Caco-2 (cell line): Measurements from ENCODE around the gene FNDC3A. TPM values are rescaled to one million over a fixed set of nuclear protein-coding genes. Genes with fewer than 3 reads are reported as not detected.

Experiments used
- BruUV-seq: library from RNA; stranded (reverse); fragments of 400-500 nt; replicated peaks from 2 replicates; lab custom pipeline; 2021; lab: Mats Ljungman, UMichigan
- CTCF ChIA-PET: fragments of 300-600 bp; sonication (Branson Sonifier 250); formaldehyde crosslinking; loops from one replicate; lab custom pipeline; 2022; ENCODE audit warnings: antibody characterized with exemption; lab: Charles Lee
- POLR2A ChIA-PET: fragments of 300-600 bp; sonication (Branson Sonifier 250); formaldehyde crosslinking; loops from one replicate; lab custom pipeline; 2022; ENCODE audit warnings: antibody characterized with exemption; lab: Charles Lee
- DNase-seq, 2 experiments: peaks; one replicate each; pipeline versions ENCODE4 v3.0.0 to v3.0.0-alpha.2; 2020 to 2022
- H3K27me3 ChIP-seq: replicated peaks from 2 replicates; pipeline ENCODE4 v1.6.0; 2011; ENCODE audit warnings: low read length; ENCODE audit not compliant: control insufficient read depth, insufficient read depth
- H3K36me3 ChIP-seq: 2 replicates; pipeline ENCODE4 v1.5.1; 2011; ENCODE audit warnings: low read length; ENCODE audit not compliant: control insufficient read depth, insufficient read depth
- H3K4me1 ChIP-seq: fragments of 250-450 bp; sonication (Bioruptor Pico); 2 replicates; pipeline ENCODE4 v1.5.1; 2020; ENCODE audit warnings: mild to moderate bottlenecking
- H3K4me3 ChIP-seq: 2 replicates; pipeline ENCODE4 v1.5.1; 2011; ENCODE audit warnings: low read depth, mild to moderate bottlenecking, control low read depth, low read length
- H3K9me3 ChIP-seq: fragments of 250-450 bp; sonication (Bioruptor Pico); 2 replicates; pipeline ENCODE4 v1.5.1; 2020; ENCODE audit warnings: mild to moderate bottlenecking, moderate library complexity
- H3K27ac Mint-ChIP-seq: one replicate; pipeline ENCODE4 v1.8.0; 2022; ENCODE audit warnings: mixed read lengths; ENCODE audit not compliant: unreplicated experiment
- H3K27me3 Mint-ChIP-seq: one replicate; pipeline ENCODE4 v1.8.0; 2022; ENCODE audit warnings: mixed read lengths; ENCODE audit not compliant: insufficient read depth, unreplicated experiment
- H3K36me3 Mint-ChIP-seq: one replicate; pipeline ENCODE4 v1.8.0; 2022; ENCODE audit warnings: mild to moderate bottlenecking, mixed read lengths; ENCODE audit not compliant: insufficient read depth, unreplicated experiment
- H3K4me1 Mint-ChIP-seq: one replicate; pipeline ENCODE4 v1.8.0; 2022; ENCODE audit warnings: low read depth, mixed read lengths; ENCODE audit not compliant: unreplicated experiment
- H3K4me3 Mint-ChIP-seq: one replicate; pipeline ENCODE4 v1.8.0; 2022; ENCODE audit warnings: mild to moderate bottlenecking, moderate library complexity, mixed read lengths; ENCODE audit not compliant: unreplicated experiment
- H3K9me3 Mint-ChIP-seq: one replicate; pipeline ENCODE4 v1.8.0; 2022; ENCODE audit warnings: mixed read lengths; ENCODE audit not compliant: unreplicated experiment
- CTCF ChIP-seq, 2 experiments: fragments of 200-600 bp in 1 of 2; IDR thresholded peaks; 1 replicate in 1 of 2; 2 replicates in 1 of 2; pipeline versions ENCODE4 v1.5.1 to v1.8.0; 2011 to 2022; ENCODE audit warnings: antibody characterized with exemption in 1 of 2, control low read depth in 1 of 2, inconsistent platforms in 1 of 2, low read depth in 1 of 2, low read length in 1 of 2, mild to moderate bottlenecking in 1 of 2, moderate library complexity in 1 of 2; ENCODE audit not compliant: insufficient read depth in 1 of 2, severe bottlenecking in 1 of 2, unreplicated experiment in 1 of 2
- intact Hi-C: fragments of 100-400 bp; cut with micrococcal nuclease; formaldehyde crosslinking; loops from one replicate; pipeline ENCODE4 v1.10.0; 2022; ENCODE audit not compliant: unreplicated experiment
- total RNA-seq: library from RNA; stranded (reverse); gene quantifications from 2 replicates; pipeline ENCODE4 v1.2.3, GENCODE V29; 2022

FNDC3A gene
- total RNA-seq, 1 experiment from 2014 or later = 32.5 TPM

- intact Hi-C loops = no loop called here
- Histone ChIP-seq H3K36me3 (no peaks in the 10 kb centered on the region), H3K4me1 (no peaks in the 10 kb centered on the region), H3K9me3 (no peaks in the 10 kb centered on the region), H3K4me3 (no peak overlapping the region), H3K27me3 (no peaks in the 10 kb centered on the region)
- no TSS peak for BruUV-seq
- H3K36me3 Mint-ChIP-seq = no peaks in the 10 kb centered on the region
- no peak overlapping the region for H3K27ac Mint-ChIP-seq
- TF ChIP-seq CTCF (IDR thresholded peaks at IDR 0.05; ENCODE audit: insufficient read depth in 1 of 2, low read depth in 1 of 2, low read length in 1 of 2, severe bottlenecking in 1 of 2, unreplicated experiment in 1 of 2) = no peak
- no peak for DNase-seq
- H3K4me1 Mint-ChIP-seq = no peaks in the 10 kb centered on the region
- ChIA-PET POLR2A (no interaction called here), CTCF (no interaction called here)
- no peaks in the 10 kb centered on the region for H3K27me3 Mint-ChIP-seq
- peaks cover 10% of the 10 kb centered on the region for H3K9me3 Mint-ChIP-seq
- no peak overlapping the region for H3K4me3 Mint-ChIP-seq
These were observed 15.2 kb downstream of the FNDC3A start for GRCh38 chr13:48990900-48991299.

GRCh38 chr13:48993150-48993549, 17.4 kb downstream of the FNDC3A start:
- no peaks in the 10 kb centered on the region for H3K4me1 Mint-ChIP-seq
- H3K27me3 ChIP-seq = no peaks in the 10 kb centered on the region
- H3K4me1 ChIP-seq = no peaks in the 10 kb centered on the region
- H3K9me3 Mint-ChIP-seq = peaks cover 10% of the 10 kb centered on the region
- no peaks in the 10 kb centered on the region for H3K9me3 ChIP-seq
- H3K27me3 Mint-ChIP-seq = no peaks in the 10 kb centered on the region
- no TSS peak for BruUV-seq
- DNase-seq = no peak
- H3K36me3 Mint-ChIP-seq = no peaks in the 10 kb centered on the region
- POLR2A ChIA-PET = no interaction called here
- H3K4me3 Mint-ChIP-seq = no peak overlapping the region
- H3K36me3 ChIP-seq = no peaks in the 10 kb centered on the region
- CTCF ChIA-PET = no interaction called here
- no peak overlapping the region for H3K27ac Mint-ChIP-seq
- no peak for TF ChIP-seq CTCF (IDR thresholded peaks at IDR 0.05; ENCODE audit: insufficient read depth in 1 of 2, low read depth in 1 of 2, low read length in 1 of 2, severe bottlenecking in 1 of 2, unreplicated experiment in 1 of 2)
- intact Hi-C loops = no loop called here
- no peak overlapping the region for H3K4me3 ChIP-seq

- no peak overlapping the region for H3K27ac Mint-ChIP-seq
- ChIA-PET POLR2A (interaction anchor here (0.7 kb wide), 1 partner anchor 19 kb away, joined by 4 read pairs; the partner anchor contains the start of gene FNDC3A), CTCF (no interaction called here)
These were observed 19.0 kb downstream of the FNDC3A start for GRCh38 chr13:48994706-48995105.

More at GRCh38 chr13:48994706-48995105, 19.0 kb downstream of the FNDC3A start:
- no peaks in the 10 kb centered on the region for H3K36me3 ChIP-seq
- Mint-ChIP-seq H3K9me3 (peaks cover 20% of the 10 kb centered on the region), H3K27me3 (no peaks in the 10 kb centered on the region), H3K4me3 (no peak overlapping the region), H3K36me3 (no peaks in the 10 kb centered on the region), H3K4me1 (no peaks in the 10 kb centered on the region)
- no peaks in the 10 kb centered on the region for H3K9me3 ChIP-seq
- no peak for DNase-seq
- no peaks in the 10 kb centered on the region for H3K27me3 ChIP-seq
- no TSS peak for BruUV-seq
- intact Hi-C loops = no loop called here
- H3K4me1 ChIP-seq = no peaks in the 10 kb centered on the region
- TF ChIP-seq CTCF (IDR thresholded peaks at IDR 0.05; ENCODE audit: insufficient read depth in 1 of 2, low read depth in 1 of 2, low read length in 1 of 2, severe bottlenecking in 1 of 2, unreplicated experiment in 1 of 2) = no peak
- H3K4me3 ChIP-seq = no peak overlapping the region
